ENCODE measurements around the gene SLC29A4.
"Not testable (repeated sequence)": the region's sequence is repeated elsewhere in the genome, so short reads cannot be mapped to it uniquely, and the experiment has no call there.

SLC29A4 gene

GRCh38 chr7:5296611-5297226 is 14.0 kb downstream of the SLC29A4 start:
- peak; percentile 48 for DNase-seq

DNA sequence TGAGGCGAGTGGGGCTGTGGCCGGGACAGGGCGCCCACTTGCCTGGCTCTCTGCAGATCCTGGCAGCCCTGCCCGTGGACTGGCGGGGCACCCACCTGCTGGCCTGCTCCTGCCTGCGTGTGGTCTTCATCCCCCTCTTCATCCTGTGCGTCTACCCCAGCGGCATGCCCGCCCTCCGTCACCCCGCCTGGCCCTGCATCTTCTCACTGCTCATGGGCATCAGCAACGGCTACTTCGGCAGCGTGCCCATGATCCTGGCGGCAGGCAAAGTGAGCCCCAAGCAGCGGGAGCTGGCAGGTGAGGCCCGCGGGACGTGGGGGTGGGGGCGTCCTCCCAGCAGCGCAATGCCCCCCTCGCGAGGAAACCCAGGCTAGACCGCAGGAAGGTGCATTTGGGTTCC is 17.6 kb downstream of the SLC29A4 start:
- DNase-seq, result no peak

GRCh38 chr7:5302577-5302976 is 19.8 kb downstream of the SLC29A4 start:
- no peak for DNase-seq

GRCh38 chr7:5303061-5303460 is 20.3 kb downstream of the SLC29A4 start:
- DNase-seq, result no peak

DNA sequence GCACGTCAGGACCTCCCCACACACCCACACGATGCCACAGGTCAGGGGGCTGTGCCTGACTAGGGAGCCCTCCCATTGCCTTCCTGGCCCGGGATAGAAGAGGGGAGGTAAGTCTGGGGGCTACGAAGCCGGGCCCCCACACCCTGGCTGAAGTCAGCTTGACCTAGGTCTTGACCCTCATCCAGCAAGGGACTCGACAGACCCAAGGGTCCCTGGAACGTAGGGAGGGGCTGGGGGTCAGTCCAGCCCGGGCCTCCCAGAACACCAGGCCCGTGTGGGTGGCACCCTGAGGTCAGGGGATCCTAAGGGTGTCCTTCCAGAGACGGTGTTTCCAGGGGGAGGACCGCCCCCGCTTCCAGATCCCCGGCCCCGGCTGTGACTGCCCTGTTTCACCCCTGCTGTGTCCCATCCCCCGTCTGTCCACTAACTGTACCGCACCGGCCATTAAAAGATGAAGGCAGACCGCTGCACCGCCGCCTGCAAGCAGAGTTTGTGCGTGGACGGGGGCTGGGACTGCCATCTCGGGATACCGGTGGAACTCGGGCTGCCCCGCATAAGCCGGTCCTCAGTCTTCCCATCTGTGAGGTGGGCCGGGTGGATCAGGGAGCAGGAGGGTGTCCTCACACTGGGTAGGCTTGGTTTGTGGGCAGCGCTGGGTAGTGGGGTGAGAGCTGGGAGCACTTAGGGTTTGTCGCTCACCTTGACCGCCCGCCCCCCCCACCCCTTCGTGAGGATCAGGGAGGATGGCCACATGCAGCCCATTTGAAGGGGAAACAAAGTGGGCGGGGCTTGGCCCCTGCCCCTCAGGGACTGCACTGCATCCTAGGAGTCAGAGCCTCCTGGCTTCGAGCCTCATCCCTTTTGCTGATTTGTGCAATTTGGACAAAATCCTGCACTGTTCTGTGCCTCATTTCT is 21.1 kb downstream of the SLC29A4 start:
- no peak for DNase-seq

DNA sequence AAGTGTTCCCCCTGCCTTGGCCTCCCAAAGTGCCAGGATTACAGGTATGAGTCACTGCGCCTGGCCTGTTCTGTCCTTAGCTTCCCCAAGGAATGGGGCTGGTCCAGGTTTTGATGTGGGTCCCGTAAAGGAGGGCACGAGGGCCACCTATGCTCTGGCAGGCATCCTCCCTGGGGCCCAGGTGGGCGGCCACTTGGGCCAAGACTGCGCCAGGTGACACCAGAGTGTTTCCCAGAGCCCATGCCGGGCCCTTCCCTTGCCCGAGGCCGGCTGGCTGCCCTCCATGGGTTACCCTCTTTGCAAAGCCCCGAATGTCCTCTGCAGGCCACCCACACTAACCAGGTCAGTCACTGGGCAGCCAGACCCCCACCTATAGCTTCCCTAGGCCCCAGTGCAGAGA is 22.3 kb downstream of the SLC29A4 start:
- not testable (repeated sequence) for DNase-seq

DNA sequence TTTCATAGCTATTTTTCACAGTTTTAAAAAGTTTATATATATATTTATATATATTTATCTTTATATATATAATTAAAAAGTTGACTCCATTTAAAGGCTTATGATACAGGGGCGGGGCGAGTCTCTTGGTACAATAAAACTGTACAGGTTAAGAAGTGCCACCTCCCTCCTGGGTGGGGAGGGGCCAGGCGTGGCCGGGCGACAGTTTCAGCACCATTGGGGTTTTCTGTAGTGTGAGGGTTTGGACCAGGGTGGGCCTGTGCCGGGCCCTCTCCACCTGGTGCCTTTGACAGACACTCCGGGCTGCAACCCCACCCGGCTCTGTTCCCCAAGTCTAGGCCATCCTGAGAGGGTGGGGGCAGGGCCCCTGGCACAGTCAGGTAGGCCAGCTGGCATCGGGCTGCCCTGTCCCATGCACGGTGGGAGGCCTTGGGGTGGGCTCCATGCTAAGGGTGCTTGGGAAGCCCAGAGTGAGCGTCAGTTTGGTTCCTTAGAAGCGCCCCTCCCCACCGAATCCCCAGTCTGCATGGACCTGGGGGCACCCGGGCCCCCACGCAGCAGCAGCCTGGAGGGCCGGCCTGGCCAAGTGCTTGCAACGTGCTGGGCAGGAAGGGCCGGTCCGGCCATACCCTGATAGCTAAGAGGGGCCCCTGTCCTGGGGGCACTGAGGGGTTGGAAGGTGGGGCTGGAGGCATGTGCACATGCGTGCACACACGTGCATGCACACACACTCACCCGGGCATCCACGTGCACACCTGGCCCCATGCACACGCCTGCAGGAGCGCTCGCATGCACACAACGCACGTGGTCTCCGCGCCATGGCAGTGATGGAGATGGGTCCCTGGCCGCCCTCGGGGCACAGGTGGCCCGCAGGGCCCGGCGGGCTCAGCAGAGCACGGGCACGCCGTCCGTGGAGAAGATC is 24.7 kb downstream of the SLC29A4 start:
- DNase-seq, result not testable (repeated sequence)

- no peak for DNase-seq
Observed at GRCh38 chr7:5309146-5309545, 26.4 kb downstream of the SLC29A4 start.

DNA sequence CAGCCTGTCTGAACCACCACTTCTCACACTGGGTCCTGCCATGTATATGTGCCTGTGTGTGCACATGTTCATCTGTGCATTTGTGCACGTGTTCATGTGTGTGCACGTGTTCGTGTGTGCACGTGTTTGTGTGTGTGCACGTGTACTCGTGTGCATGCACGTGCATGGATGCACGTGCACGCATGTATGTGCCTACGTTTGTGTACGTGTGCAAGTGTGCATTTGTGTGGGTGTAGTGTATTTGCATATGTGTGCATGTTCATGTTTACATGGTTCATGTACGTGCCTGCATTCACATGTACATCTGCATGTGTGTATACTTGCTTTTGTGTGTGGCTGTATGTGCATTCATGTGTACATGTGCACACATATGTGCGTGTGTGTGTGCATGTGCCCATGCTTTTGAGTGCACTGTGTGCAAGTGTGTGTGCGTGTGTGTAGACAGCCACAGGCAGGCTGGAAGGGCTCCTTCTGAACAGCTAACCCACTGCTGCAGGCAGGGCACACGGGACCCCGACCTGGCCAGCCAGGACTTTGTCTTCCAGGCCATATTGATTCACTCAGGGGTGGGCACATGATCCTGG is 28.2 kb downstream of the SLC29A4 start:
- no peak for DNase-seq

DNA sequence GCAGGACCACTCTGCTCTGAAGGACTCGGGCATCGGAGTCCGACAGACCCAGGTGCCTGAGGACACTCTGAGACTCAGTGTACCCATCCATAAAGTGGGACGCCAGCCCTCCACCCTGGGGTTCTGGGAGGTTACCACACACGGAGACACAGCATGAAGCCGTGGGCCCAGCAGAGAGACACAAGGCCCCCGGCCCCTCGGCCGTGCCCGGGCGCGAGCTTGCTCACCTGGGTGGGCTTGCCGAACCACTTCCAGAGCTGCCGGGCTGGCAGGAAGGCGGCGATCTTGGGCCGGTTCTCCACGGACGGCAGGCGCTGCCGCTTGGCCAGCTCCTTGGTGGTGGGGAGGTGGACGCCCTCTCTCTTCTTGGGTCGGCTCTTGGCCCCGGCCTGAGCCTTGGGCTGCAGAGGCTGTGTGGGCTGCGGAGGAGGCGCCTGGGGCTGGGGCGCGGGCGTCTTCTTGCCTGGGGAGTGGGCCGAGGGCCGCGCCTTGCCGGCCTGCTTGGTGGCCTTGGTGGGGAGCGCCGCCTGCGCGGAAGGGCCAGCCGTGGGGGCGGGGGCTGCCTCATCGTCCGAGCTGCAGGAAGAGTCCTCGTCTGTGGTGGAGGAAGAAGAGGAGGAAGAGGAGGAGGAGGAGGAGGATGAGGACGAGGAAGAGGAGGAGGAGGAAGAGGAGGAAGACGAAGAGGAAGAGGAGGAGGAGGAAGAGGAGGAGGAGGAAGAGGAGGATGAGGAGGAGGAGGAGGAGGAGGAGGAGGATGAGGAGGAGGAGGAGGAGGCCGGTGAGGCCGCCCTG is 29.7 kb downstream of the SLC29A4 start:
- DNase-seq, result not testable (repeated sequence)

- not testable (repeated sequence) for DNase-seq
Observed at GRCh38 chr7:5313076-5313885, 30.5 kb downstream of the SLC29A4 start.

- no peak for DNase-seq
Observed at GRCh38 chr7:5314864-5315263, 32.1 kb downstream of the SLC29A4 start.

DNA sequence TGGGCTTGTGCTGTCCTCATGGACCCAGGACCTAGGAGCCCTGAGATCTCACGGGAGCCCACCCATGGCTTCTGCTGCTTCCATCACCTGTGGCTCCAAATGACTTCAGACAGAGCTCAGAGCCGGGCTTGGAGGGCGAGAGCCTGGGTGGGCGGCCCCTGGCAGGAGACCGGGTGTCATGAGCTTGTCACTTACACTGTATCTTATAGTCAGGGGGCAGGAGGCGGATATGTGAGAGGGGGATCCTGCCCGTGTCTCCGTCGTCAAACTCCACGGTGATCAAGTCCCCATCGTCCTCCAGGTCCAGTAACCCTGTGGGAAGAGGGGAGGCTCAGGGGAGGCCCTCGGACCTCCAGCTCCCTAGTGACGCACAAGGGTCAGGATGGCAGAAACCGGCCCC is 33.0 kb downstream of the SLC29A4 start:
- no peak for DNase-seq

DNA sequence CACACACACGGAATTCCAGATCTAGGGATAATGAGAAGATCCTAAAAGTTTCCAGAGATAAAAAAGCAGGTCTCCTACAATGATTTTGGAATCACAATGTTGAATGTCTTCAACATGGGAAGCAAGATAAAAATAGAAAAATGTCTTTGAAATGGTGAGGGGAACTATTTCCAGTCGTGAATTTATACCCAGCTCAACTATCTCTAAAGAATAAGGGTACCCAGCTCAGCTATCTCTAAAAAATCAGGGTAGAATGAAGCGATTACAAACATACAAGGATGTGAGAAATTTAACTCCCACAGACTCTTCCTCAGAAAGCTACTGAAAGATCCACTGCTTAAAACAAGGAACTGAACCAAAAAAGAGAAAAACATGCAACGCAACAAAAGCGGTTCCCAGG is 35.9 kb downstream of the SLC29A4 start:
- not testable (repeated sequence) for DNase-seq

DNA sequence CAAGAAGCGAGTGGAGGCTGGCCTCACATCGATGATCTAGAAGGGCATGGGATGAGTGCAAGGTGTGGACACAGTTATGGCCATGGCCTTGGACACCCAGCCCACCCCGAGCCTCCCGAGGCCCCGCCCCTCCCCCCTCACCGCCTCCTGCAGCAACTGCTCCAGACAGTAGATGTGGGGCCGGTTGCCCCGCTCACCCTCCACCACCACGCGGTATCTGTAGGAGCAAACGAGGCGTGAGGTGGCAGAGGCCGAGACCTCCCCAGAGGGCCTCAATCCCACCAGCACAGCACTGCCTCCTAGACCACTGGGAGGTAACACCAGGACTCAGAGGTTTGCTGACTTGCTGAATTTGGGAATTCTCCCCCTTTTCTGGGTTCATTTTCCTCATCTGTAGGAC is 37.6 kb downstream of the SLC29A4 start:
- DNase-seq, result no peak

- DNase-seq, result no peak
Observed at GRCh38 chr7:5320802-5321396, 38.2 kb downstream of the SLC29A4 start.

GRCh38 chr7:5322621-5323410 is 40.1 kb downstream of the SLC29A4 start:
- no peak for DNase-seq

DNA sequence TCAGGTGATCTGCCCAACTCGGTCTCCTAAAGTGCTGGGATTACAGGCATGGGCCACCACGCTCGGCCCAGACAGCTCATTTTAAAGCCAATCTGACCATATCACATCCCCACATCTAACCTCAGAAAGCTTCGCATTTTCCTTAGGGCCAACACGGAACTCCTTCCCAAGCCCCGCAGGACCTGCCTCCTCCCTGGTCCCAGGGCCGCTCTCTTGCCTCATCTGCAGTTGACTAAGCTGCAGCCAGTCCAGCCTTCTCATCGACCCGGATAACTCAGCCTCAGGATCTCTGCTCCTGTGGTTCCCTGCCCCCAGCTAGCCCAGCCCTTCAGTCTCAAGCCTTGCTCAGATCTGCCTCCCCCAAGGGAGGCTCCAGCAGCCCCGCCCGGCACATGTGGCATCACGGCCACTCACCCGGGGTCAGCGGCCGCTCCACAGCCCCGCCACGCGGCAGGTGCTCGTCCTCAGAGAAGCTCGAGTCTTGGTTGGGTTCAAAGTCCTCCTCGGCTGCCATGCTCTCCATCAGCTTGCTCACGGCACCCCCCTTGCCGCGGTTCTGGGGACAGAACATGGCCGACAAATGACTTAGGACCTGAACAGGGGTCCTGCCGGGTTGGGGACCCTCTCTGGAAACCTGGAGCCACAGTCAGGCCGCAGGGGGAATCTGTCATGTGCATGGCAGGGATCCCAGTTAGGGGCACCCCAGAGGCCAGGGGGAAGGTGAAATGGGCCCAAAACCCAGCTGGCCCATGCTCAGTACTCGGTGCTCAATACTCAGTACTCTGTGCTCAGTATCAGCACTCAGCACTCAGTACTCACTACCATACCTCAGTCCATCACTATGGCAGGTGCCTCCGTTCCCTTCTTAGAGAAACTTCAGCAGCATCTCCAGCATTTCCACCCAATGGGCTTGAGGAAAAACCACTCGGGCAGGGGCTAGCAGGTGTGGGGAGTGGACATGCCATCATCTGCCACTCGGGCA is 41.3 kb downstream of the SLC29A4 start:
- DNase-seq, result not testable (repeated sequence)

DNA sequence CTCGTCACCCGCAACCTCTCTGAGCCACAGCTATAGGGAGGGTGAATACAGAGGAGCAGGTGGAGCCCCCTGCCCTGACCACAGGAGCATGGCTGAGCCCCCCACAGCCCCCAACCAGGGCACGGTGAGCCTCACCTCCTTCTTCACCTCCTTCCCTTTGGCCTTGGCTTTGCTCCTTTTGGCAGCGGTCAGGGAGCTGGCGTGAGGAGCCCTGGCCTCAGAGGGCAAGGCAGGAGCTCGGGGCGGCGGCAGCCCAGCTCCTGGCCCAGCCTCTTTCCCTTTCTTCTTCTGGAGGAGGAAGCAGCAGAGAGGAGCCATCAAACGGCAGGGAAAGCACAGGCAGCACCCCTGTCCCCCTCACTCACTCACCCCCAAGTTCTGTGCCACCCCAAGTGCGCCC is 42.2 kb downstream of the SLC29A4 start:
- no peak for DNase-seq

Data from activated CD4-positive, CD25-positive, alpha-beta regulatory T cell treated with anti-CD3 and anti-CD28 coated beads, Interleukin-2, amount 50 U/mL, for 72 hours (primary cell).